Stimulated activated CD4-positive, alpha-beta T cell treated with anti-CD3 and anti-CD28 coated beads, Interleukin-1b, Interleukin-23, amount 100 ng/mL, for 24 hours (primary cell): Measurements from ENCODE around the gene ABCD1.

Source experiments
- DNase-seq, 4 experiments: peaks; one replicate each; pipeline ENCODE4 v3.0.0-alpha.2; 2020; ENCODE audit warnings: low read depth in 4 of 4, low spot score in 1 of 4

The ABCD1 gene

DNA sequence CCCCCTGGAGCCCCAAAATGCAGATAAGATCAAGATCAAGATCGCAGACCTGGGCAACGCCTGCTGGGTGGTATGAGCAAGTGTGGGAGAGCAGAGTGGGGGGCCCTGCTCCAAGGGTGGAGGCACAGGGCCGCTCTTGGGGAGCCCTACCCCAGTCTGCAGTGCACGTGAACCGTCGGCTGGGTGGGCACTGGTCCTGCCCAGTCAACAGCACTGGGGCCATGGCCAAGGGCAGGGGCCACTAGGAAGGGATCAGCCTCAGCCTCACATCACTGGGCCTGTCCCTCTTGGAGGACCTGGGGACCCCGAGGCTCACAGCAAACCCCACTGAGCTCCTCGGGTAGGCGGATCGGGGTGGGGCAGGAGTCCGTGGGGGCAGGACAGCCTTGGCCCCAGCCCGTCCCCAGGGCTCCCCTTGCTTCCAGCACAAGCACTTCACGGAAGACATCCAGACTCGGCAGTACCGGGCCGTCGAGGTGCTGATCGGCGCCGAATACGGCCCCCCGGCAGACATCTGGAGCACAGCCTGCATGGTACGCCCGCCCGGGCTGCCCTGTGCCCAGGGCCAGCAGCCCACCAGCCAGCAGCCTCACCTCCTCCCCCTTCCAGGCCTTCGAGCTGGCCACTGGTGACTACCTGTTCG, 59.8 kb downstream of the ABCD1 start:
- no peak for DNase-seq

DNA sequence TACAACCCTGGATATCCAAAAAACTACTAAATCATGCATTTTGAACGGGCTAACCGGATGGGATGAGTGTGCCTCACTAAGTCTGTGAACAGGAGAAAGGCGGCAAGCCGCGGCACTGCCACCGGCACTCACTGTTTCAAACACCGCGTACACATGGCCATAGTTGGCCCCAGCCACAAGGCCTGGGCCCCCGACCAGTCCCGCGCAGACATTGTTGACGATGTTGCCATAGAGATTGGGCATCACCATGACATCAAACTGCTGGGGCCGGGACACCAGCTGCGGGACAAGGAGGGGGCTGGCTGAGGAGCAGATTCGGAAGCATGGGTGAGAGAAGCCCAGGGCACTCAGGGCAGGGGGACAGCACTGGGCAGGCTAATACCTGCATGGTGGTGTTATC, 62.0 kb downstream of the ABCD1 start:
- DNase-seq = no peak

DNA sequence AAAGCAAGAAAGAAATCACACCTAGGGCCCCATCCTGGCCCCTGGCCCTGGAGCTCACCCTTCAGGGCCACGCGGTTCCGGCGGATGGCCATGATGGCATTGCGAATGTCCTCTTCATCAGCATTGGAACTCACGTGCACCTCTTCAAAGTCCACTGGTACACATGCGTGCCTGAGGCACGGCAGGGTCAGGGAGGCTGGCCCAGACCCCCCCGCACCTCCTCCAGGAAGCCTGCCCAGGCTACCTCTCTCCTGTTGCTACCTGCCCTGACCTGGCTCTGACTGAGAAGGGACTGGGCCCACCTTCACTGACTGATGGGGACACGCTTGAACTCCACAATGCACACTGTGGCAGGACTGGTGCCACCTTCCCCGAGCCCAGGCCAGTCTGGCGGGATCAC, 65.0 kb downstream of the ABCD1 start:
- no peak for DNase-seq

DNA sequence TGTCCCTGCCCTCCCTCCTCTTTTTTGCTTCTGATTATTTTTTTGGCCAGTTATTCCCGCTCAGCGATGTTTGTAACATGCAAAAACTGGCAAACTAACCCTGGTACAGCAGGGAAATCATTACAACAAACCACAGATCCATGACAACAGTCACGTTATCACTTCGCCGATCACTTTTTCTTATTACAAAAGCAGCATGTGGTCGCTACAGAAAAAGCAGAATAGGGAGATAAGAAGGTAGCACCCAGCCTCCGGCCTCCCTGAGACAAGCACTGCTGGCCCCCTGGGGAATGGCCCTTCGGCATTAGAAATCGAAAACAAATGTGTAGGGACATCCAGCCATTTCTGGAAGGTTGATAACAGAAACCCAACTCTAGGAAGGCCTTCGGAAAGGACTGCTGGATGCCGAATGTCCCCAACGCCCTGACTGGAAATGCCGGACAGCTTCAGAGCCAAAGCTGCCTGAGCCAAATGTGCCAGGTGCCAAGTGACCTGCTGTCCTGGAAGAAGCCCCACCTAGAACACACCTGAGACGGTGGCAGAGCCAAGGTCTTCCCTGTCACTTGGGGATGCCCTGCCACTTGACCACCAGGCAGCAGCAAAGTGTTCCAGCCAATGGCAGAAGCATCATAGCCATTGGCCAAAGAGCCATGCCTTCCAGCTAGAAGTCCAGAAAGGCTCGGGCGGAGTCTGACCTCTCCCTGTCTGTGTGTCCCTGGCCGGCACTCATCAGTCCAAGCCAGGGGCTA, 66.6 kb downstream of the ABCD1 start:
- no peak for DNase-seq

DNA sequence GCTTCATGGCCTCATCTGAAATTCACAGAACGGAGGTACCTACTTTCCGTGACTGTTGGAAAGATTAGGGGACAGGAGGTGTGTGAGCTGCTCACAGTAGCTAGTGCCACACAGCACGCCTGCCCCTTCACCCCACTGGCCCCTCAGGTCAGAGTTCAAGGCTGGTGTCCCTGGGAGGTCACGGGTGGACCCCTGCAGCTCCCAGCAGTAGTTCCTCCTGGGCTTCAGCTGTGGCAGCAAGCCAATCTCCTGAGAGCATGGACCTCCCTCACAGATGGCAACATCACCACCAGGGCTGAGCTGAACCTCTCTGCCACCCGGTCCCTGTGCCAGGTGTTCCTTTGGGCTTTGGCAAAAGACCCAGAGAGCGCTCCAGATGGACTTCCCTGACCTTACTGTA, 67.7 kb downstream of the ABCD1 start:
- no peak for DNase-seq

DNA sequence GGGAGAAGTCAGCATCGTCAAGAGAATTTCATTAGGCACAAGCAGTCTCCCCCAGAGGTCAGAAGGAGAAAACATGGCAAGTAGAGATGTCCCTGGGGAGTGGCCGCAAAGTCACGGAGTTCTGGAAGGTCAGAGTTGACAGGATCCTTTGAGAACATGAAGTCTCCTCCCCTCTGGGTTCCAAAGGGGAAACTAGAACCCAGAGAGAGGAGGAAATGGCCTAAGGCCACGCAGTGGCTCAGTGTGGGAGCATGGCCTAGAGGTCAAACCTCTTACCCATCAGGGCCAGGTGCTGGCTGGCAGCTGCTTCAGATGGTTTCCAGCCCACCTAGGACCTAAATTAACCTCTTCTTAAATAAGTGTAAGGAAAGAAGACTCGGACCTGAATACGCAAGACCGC, 68.6 kb downstream of the ABCD1 start:
- DNase-seq = no peak
